ENCODE data around the gene POSTN.

Gene POSTN

DNA sequence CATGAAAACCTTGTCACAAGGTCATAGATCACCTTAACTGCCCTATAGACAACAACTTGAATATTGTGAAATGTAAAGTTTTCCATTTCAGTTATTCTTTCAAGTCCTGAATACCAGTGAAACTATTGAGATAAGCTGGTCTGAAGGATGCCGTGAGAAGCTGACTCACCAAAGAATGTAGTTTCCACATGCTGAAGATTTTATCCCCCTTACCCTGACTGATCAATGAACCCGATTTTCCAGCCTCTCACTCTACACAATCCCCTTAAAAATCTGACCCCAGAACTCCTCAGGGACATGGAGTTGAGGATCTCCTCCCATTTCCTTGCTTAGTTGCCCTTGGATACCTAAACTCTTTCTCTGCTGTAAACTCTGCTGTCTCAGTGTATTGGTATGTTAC is 67.5 kb downstream of the POSTN start:
- no peak for DNase-seq
- in situ Hi-C loops (cut with HindIII; ENCODE audit: low pct_ligation_motif_present, low pct_unique_long_range_greater_than_20kb, low sequenced_read_pairs), result no loop called here

GRCh38 chr13:37529751-37530385 is 68.7 kb downstream of the POSTN start:
- in situ Hi-C loops (cut with HindIII; ENCODE audit: low pct_ligation_motif_present, low pct_unique_long_range_greater_than_20kb, low sequenced_read_pairs), result no loop called here

GRCh38 chr13:37526710-37527473 is 71.7 kb downstream of the POSTN start:
- no peak for DNase-seq
- in situ Hi-C loops (cut with HindIII; ENCODE audit: low pct_ligation_motif_present, low pct_unique_long_range_greater_than_20kb, low sequenced_read_pairs), result no loop called here

More at GRCh38 chr13:37529751-37530385, 68.7 kb downstream of the POSTN start:
- DNase-seq, result no peak

- no peak for DNase-seq
Measured at GRCh38 chr13:37515226-37515625, 83.3 kb downstream of the POSTN start.

More at GRCh38 chr13:37515226-37515625, 83.3 kb downstream of the POSTN start:
- in situ Hi-C loops (cut with HindIII; ENCODE audit: low pct_ligation_motif_present, low pct_unique_long_range_greater_than_20kb, low sequenced_read_pairs), result no loop called here
